CD14-positive monocyte (primary cell): ENCODE measurements around the gene GCNT1. TPM values are rescaled to one million over a fixed set of nuclear protein-coding genes. Genes with fewer than 3 reads are reported as not detected.

ENCODE experiments used
- DNase-seq, 3 donors: peaks; one replicate each; pipeline ENCODE4 v3.0.0-alpha.2; 2011 to 2022
- H2AFZ ChIP-seq: 2 replicates; pipeline ENCODE4 v1.6.0; 2012; ENCODE audit warnings: mild to moderate bottlenecking, low read depth, low read length, inconsistent platforms; ENCODE audit not compliant: insufficient read depth, poor library complexity, severe bottlenecking
- H3K27ac ChIP-seq, 2 donors: 1 replicate in 1 of 2; 2 replicates in 1 of 2; pipeline ENCODE4 v1.5.1; 2012 to 2013; ENCODE audit warnings: low read length in 2 of 2, control low read depth in 1 of 2, inconsistent platforms in 1 of 2, low read depth in 1 of 2, mild to moderate bottlenecking in 1 of 2
- H3K27me3 ChIP-seq, 2 donors: one replicate each; pipeline versions ENCODE4 v1.6.0 to v1.6.1; 2011 to 2013; ENCODE audit warnings: low read length in 2 of 2; ENCODE audit not compliant: control insufficient read depth in 2 of 2, insufficient read depth in 2 of 2
- H3K36me3 ChIP-seq, 2 donors: replicated peaks in 1 of 2; 1 replicate in 1 of 2; 2 replicates in 1 of 2; pipeline versions ENCODE4 v1.5.1 to v1.6.1; 2012 to 2013; ENCODE audit warnings: low read length in 2 of 2, control low read depth in 1 of 2, inconsistent platforms in 1 of 2, mild to moderate bottlenecking in 1 of 2; ENCODE audit not compliant: insufficient read depth in 2 of 2, control insufficient read depth in 1 of 2
- H3K4me1 ChIP-seq, 2 donors: 1 replicate in 1 of 2; 2 replicates in 1 of 2; pipeline versions ENCODE4 v1.5.1 to v1.6.1; 2012 to 2013; ENCODE audit warnings: low read length in 2 of 2, control low read depth in 1 of 2, inconsistent platforms in 1 of 2, mild to moderate bottlenecking in 1 of 2, moderate library complexity in 1 of 2; ENCODE audit not compliant: insufficient read depth in 2 of 2, control insufficient read depth in 1 of 2
- H3K4me2 ChIP-seq: replicated peaks from 2 replicates; pipeline ENCODE3; 2012; ENCODE audit warnings: low read length, moderate library complexity, mild to moderate bottlenecking; ENCODE audit not compliant: poor library complexity, severe bottlenecking; ENCODE audit errors: extremely low read depth
- H3K4me3 ChIP-seq, 3 experiments: fragments of 200-600 bp in 1 of 3; sonication (generic) in 1 of 3; replicated peaks in 1 of 3; 1 replicate in 2 of 3; 2 replicates in 1 of 3; pipeline ENCODE4 v1.5.1; 2011 to 2013; ENCODE audit warnings: low read length in 3 of 3, mild to moderate bottlenecking in 3 of 3, control low read depth in 2 of 3, low read depth in 2 of 3, inconsistent platforms in 1 of 3, moderate library complexity in 1 of 3
- H3K79me2 ChIP-seq: 2 replicates; pipeline ENCODE4 v1.6.0; 2012; ENCODE audit warnings: mild to moderate bottlenecking, control low read depth, inconsistent platforms, low read length, moderate library complexity; ENCODE audit not compliant: insufficient read depth
- H3K9ac ChIP-seq: 2 replicates; pipeline ENCODE4 v1.6.0; 2017; ENCODE audit warnings: low read length, mild to moderate bottlenecking; ENCODE audit not compliant: insufficient read depth, poor library complexity, severe bottlenecking
- H3K9me3 ChIP-seq, 2 donors: replicated peaks in 1 of 2; 1 replicate in 1 of 2; 2 replicates in 1 of 2; pipeline versions ENCODE4 v1.5.1 to v1.6.1; 2012 to 2013; ENCODE audit warnings: low read length in 2 of 2, control low read depth in 1 of 2; ENCODE audit not compliant: control insufficient read depth in 1 of 2, insufficient read depth in 1 of 2
- H4K20me1 ChIP-seq: 2 replicates; pipeline ENCODE4 v1.6.0; 2012; ENCODE audit warnings: mild to moderate bottlenecking, low read length, control low read depth, moderate library complexity; ENCODE audit not compliant: insufficient read depth
- H3K27ac Mint-ChIP-seq, 7 donors: one replicate each; pipeline ENCODE4 v1.8.0; 2020; ENCODE audit warnings: mild to moderate bottlenecking in 7 of 7, mixed read lengths in 7 of 7, moderate library complexity in 6 of 7, inconsistent platforms in 2 of 7
- H3K27me3 Mint-ChIP-seq, 3 donors: one replicate each; pipeline ENCODE4 v1.8.0; 2021 to 2022; ENCODE audit warnings: low read depth in 3 of 3, mild to moderate bottlenecking in 3 of 3, mixed read lengths in 3 of 3, moderate library complexity in 3 of 3, inconsistent platforms in 1 of 3
- H3K36me3 Mint-ChIP-seq, 2 donors: one replicate each; pipeline ENCODE4 v1.8.0; 2020; ENCODE audit warnings: mixed read lengths in 2 of 2, inconsistent platforms in 1 of 2, mild to moderate bottlenecking in 1 of 2
- H3K4me1 Mint-ChIP-seq: one replicate; pipeline ENCODE4 v1.8.0; 2020; ENCODE audit warnings: mild to moderate bottlenecking, mixed read lengths
- H3K4me3 Mint-ChIP-seq, 2 donors: one replicate each; pipeline ENCODE4 v1.8.0; 2020; ENCODE audit warnings: mild to moderate bottlenecking in 2 of 2, mixed read lengths in 2 of 2, moderate library complexity in 1 of 2
- H3K9me3 Mint-ChIP-seq, 7 donors: one replicate each; pipeline ENCODE4 v1.8.0; 2020 to 2022; ENCODE audit warnings: mixed read lengths in 7 of 7, mild to moderate bottlenecking in 6 of 7, moderate library complexity in 6 of 7, inconsistent platforms in 2 of 7
- WGBS: methylation state at CpG from one replicate; pipeline ENCODE4 v1.1.5; 2013; ENCODE audit warnings: missing lambda C conversion rate; ENCODE audit not compliant: insufficient coverage; 5-methylcytosine and 5-hydroxymethylcytosine counted together
- intact Hi-C, 2 donors: fragments of 100-400 bp; cut with micrococcal nuclease; formaldehyde crosslinking; loops; one replicate each; pipeline versions ENCODE4 v1.15.0 to v1.15.1; 2023
- polyA plus RNA-seq, 3 donors: library from polyadenylated mRNA; depleted of rRNA in 1 of 3; unstranded in 2 of 3; stranded (reverse) in 1 of 3; fragments of 300-500 nt in 2 of 3; fragments of >200 nt in 1 of 3; fragmentation: Illumina TruSeq in 2 of 3; gene quantifications; 1 replicate in 2 of 3; 2 replicates in 1 of 3; pipeline ENCODE4 v1.2.3, GENCODE V29; 2012 to 2021
- TF ChIP-seq, protein P1 (sequence below): fragments of 200-600 bp; IDR thresholded peaks from one replicate; pipeline ENCODE4 v1.8.0; 2022; ENCODE audit warnings: antibody characterized with exemption, mild to moderate bottlenecking

Gene GCNT1
- polyA plus RNA-seq, 3 donors = 8.4 to 15.4 (median 9.3) TPM

DNA sequence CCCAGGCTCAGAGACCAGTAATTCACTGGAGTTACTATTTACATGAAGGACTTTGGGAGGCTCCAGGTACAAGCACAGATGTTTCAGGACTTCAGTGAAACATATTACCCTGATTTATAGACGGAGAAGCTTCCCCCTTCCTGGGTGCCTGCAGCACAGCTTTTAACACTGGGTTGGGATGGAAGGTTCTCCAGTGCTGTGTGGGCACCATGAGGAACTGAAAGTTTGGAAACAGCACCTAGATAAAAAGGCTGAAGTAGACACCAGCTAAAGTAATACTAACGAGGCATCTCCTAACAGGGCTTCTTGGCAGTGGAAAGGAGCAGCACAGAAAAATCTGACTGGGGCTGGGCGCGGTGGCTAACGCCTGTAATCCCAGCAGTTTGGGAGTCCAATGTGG lies 70.7 kb downstream of the GCNT1 start:
- H3K4me1 Mint-ChIP-seq = peaks cover 32% of the 10 kb centered on the region
- TF ChIP-seq, protein P1, sequence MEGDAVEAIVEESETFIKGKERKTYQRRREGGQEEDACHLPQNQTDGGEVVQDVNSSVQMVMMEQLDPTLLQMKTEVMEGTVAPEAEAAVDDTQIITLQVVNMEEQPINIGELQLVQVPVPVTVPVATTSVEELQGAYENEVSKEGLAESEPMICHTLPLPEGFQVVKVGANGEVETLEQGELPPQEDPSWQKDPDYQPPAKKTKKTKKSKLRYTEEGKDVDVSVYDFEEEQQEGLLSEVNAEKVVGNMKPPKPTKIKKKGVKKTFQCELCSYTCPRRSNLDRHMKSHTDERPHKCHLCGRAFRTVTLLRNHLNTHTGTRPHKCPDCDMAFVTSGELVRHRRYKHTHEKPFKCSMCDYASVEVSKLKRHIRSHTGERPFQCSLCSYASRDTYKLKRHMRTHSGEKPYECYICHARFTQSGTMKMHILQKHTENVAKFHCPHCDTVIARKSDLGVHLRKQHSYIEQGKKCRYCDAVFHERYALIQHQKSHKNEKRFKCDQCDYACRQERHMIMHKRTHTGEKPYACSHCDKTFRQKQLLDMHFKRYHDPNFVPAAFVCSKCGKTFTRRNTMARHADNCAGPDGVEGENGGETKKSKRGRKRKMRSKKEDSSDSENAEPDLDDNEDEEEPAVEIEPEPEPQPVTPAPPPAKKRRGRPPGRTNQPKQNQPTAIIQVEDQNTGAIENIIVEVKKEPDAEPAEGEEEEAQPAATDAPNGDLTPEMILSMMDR = no peak
- DNase-seq = peak; percentile 26 to 54 (median 49)
- H3K27me3 Mint-ChIP-seq = peaks cover 0 to under 1% (median 0%) of the 10 kb centered on the region in 3 donors
- Histone ChIP-seq H3K9me3 (no peaks in the 10 kb centered on the region), H3K27ac (peak overlapping the region in 1 of 2 donors; percentile 74), H3K36me3 (no peaks in the 10 kb centered on the region), H2AFZ (no peak overlapping the region), H4K20me1 (no peaks in the 10 kb centered on the region), H3K79me2 (no peaks in the 10 kb centered on the region), H3K9ac (peak overlapping the region; percentile 50), H3K4me3 (no peak overlapping the region), H3K4me2 (peak overlapping the region; percentile 33), H3K4me1 (peaks cover 27 to 33% of the 10 kb centered on the region in 2 donors), H3K27me3 (no peaks in the 10 kb centered on the region)
- WGBS = 50% methylated on average over 4 of the region's 5 CpGs
- peaks cover 0 to 9% (median 1%) of the 10 kb centered on the region in 7 donors for H3K9me3 Mint-ChIP-seq
- peak overlapping the region in 1 of 2 donors; percentile 68 for H3K4me3 Mint-ChIP-seq
- intact Hi-C loops = no loop called here
- H3K27ac Mint-ChIP-seq = peak overlapping the region; percentile 69 to 85 (median 80)
- peaks cover 3 to 6% of the 10 kb centered on the region in 2 donors for H3K36me3 Mint-ChIP-seq

DNA sequence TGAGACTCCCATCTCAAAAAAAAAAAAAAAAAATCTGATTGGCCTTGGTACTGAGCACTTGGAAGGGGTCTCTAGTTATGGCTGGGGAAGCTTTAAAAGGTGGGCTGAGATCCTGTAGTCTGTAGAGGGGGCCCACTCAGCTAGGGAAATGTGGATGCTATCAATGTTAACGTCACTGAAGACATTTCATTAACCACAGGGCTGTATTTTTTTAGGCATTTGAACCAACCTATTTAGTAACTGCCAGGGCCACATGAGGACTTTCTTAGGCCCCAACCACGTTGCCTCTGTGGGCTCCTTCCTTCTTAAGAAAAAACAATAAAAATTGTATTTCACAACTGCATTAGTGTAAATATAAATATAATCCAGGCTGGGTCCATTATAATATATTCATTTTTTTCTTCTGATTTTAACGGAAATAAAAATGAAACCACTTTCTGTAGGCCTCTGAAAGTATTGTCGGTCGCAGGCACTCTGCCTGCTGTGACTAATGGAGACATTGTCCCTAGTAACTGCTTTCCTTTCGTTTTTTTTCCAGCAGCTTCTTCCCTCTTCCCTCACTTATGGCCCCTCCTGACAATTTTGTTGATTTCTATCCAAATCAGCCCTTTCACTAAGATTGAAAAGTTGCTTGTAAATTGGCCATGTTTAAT lies 71.6 kb downstream of the GCNT1 start:
- H4K20me1 ChIP-seq = no peaks in the 10 kb centered on the region
- H3K27ac ChIP-seq = peak overlapping the region in 1 of 2 donors; percentile 74
- intact Hi-C loops = no loop called here
- WGBS = no CpG with 5 or more reads among the region's 6 CpGs
- peak overlapping the region in 1 of 3 experiments; percentile 25 for H3K4me3 ChIP-seq
- peak overlapping the region; percentile 35 to 45 for H3K4me3 Mint-ChIP-seq
- no peaks in the 10 kb centered on the region for H3K79me2 ChIP-seq
- H3K36me3 ChIP-seq = no peaks in the 10 kb centered on the region
- H3K36me3 Mint-ChIP-seq = peaks cover 3% of the 10 kb centered on the region in 2 donors
- peak in 2 of 3 donors; percentile 26 to 42 for DNase-seq
- H3K4me1 ChIP-seq = peaks cover 27 to 33% of the 10 kb centered on the region in 2 donors
- H3K9ac ChIP-seq = peak overlapping the region; percentile 50
- peak overlapping the region; percentile 49 for H2AFZ ChIP-seq
- peak overlapping the region; percentile 33 for H3K4me2 ChIP-seq
- H3K27me3 ChIP-seq = no peaks in the 10 kb centered on the region
- H3K4me1 Mint-ChIP-seq = peaks cover 32% of the 10 kb centered on the region
- H3K9me3 Mint-ChIP-seq = peaks cover 0 to 9% (median 1%) of the 10 kb centered on the region in 7 donors
- TF ChIP-seq, protein P1 = no peak
- peak overlapping the region in 5 of 7 donors; percentile 69 to 85 (median 80) for H3K27ac Mint-ChIP-seq
- H3K27me3 Mint-ChIP-seq = no peaks in the 10 kb centered on the region
- H3K9me3 ChIP-seq = no peaks in the 10 kb centered on the region
